HG03159 (cell line): ENCODE measurements around the gene IFNA16.
"Not testable (repeated sequence)": the region's sequence is repeated elsewhere in the genome, so short reads cannot be mapped to it uniquely, and the experiment has no call there.

ENCODE experiments used
- ATAC-seq: cut with Tn5 transposase; IDR thresholded peaks from one replicate; pipeline ENCODE4 v1.9.1; 2021; ENCODE audit warnings: mild to moderate bottlenecking, moderate library complexity; ENCODE audit not compliant: unreplicated experiment

IFNA16 gene

GRCh38 chr9:21217211-21217610 is at the start of gene IFNA16:
TSS of gene IFNA16 (minus strand) at chr9:21217311. CDS start at chr9:21217305, 6 bp downstream.
- ATAC-seq: not testable (repeated sequence)

GRCh38 chr9:21265421-21266189 is 48.5 kb upstream of the IFNA16 start:
- peak; percentile 43 for ATAC-seq

- no peak for ATAC-seq
Measured at GRCh38 chr9:21255538-21256212, 38.6 kb upstream of the IFNA16 start.

DNA sequence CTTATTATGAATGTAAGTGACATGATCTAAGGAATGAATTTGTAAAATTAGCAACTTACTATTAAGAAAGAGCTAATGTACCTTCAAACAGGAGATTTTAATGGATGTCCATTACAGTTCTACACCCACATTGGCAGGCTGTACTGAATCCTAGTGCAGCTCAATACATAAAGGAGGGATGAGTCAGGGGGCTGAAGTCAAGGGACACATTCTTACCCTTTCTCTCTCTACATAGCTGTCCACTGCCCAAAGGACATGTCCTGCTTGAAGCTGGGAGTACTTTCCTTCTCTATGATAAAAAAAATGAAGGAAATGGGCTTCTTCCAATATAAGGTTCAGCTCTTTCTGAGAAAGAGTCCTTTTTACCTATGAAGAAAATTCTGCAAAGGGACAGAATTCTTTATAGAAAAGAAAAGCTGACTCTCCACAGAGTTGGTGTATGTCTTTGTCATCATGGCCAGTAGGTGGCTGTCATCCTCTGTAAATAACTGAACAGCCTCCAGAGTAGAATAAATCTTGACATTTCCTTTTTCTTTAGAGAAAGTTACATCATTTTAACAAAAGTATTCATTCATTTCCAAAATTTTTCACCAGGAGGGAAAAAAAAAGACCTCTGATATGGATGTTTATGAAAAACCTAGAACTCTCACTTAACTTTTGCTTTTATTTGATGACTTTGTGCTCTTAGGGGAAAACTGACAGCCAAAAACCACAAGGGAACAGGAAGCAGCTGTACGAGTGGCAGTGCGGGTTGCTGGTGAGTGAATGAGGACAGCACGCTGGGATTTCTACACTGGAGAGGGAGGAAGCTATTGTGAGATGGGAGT is 35.8 kb upstream of the IFNA16 start:
- ATAC-seq: peak; percentile 83

- no peak for ATAC-seq
Measured at GRCh38 chr9:21251638-21252037, 34.5 kb upstream of the IFNA16 start.

DNA sequence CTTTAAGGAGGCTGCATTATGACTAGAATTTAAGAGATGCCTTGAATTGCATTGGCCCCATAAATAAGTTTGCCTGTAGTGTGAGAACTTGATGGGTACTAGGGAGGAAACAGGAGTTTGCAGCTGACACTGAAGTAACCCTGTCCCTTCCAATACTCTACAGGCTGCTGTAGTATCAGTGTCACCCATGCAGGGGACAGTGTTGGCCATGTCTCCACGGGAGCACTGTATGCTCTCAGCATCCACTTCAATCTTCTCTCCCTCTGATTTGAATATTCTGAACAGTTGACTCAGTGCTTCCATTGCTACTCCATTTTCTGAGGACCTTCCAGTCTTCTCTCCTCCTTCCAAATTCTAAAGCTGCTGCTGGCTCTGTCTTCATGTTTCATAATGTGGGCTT is 34.1 kb upstream of the IFNA16 start:
- ATAC-seq: no peak

GRCh38 chr9:21244836-21245235 is 27.7 kb upstream of the IFNA16 start:
- no peak for ATAC-seq

DNA sequence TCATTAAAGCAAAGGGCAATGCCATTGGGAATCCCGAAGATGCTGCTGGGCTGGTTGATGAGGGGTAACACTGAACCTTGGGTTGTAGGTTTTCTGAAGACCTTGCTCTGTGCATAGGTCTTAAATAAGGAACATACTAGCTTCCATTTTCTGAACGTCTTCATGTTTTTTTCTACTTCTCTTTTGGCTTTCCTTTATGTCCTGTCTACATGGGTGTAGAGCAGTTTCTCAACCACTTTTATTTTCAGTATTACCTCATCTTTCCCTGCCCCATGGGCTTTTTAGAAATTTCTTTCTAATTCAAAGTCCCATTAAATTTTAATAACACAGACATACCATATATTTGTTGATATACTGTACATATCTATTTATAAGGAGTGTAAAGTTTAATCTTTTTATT is 22.8 kb upstream of the IFNA16 start, which contains the start of gene IFNA14:
TSS of gene IFNA14 (minus strand) at position 95 of the 400 bp plus-strand sequence. CDS start at position 25, 70 bp downstream.
- ATAC-seq: no peak

DNA sequence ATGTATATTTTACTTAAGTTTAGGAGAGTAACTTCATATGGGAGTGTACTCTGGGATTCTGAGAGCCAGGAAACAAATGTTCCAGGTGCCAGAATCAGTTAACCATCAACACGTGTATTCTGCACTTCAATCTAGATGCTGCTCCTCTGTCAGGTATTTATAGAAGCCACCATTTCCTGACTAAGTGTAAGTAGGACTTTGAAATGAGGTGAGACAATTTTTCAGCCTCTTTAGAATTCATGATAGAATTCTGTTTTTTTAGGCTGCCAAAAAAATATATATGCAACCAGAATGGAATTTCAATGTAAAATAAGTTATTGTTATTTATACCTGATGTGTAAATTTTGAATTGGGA is 19.2 kb upstream of the IFNA16 start:
- not testable (repeated sequence) for ATAC-seq

GRCh38 chr9:21235468-21236359 is 18.6 kb upstream of the IFNA16 start:
- peak; percentile 87 for ATAC-seq

- ATAC-seq: no peak
Measured at GRCh38 chr9:21234153-21234687, 17.1 kb upstream of the IFNA16 start.

GRCh38 chr9:21233258-21233657 is 16.1 kb upstream of the IFNA16 start:
- ATAC-seq: no peak

GRCh38 chr9:21228122-21228521 is 11.0 kb upstream of the IFNA16 start, which contains the start of gene IFNA17:
TSS of gene IFNA17 (minus strand) at chr9:21228222. CDS start at chr9:21228173, 49 bp downstream.
- no peak for ATAC-seq

- ATAC-seq: peak; percentile 76
Measured at GRCh38 chr9:21213411-21214326, 3.4 kb downstream of the IFNA16 start.

DNA sequence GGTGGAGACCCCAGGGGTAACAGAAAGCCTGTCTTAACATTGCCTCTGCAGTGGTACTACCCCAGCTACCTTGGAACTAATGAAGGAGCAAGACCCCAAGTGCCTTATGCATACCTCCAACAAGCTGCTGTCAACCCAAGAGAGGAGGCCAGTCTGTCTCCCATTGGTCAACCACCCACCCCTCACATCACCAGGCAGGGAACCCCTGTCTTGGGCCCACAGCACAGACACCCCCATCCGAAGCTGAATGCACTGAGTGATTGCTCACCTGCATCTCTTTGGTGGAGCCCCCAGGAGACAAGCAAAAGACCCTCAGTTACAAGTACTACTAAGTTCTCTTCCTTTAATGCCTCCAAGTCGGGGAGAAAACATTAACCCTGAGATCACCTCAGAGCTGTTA is 5.0 kb downstream of the IFNA16 start:
- not testable (repeated sequence) for ATAC-seq

- not testable (repeated sequence) for ATAC-seq
Measured at GRCh38 chr9:21210782-21211181, 6.3 kb downstream of the IFNA16 start.

DNA sequence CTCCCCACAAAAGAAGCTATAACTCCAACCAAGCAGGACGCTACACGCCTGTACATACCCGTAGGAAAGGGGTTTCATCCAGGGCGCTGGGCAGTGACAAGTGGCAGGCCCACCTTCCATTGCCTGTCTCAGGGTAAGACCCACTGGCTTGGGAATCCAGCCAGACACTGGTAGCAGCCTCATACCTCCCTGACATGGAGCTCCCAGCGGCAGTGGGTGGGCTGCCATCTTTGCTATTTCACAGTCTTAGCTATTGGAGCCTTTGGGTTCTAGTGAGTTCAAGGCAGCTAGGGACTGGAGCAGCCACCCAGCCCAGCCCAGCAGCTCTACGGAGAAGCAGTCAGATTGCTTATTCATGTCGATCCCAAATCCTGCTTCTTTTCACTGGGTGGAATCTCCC is 6.8 kb downstream of the IFNA16 start:
- ATAC-seq: no peak

GRCh38 chr9:21207043-21207442 is 10.1 kb downstream of the IFNA16 start, which contains the start of gene IFNA10:
TSS of gene IFNA10 (minus strand) at chr9:21207143. CDS start at chr9:21207097, 46 bp downstream.
- not testable (repeated sequence) for ATAC-seq

GRCh38 chr9:21205204-21205603 is 11.9 kb downstream of the IFNA16 start:
- no peak for ATAC-seq
